GM11168 (cell line): Measurements from ENCODE around the gene CBX4.

Source experiments
- in situ Hi-C: fragments of 300-500 bp; cut with MboI; formaldehyde crosslinking; loops from one replicate; pipeline ENCODE4 v1.12.0; 2022; ENCODE audit warnings: low sequenced_read_pairs; ENCODE audit not compliant: unreplicated experiment

The CBX4 gene

DNA sequence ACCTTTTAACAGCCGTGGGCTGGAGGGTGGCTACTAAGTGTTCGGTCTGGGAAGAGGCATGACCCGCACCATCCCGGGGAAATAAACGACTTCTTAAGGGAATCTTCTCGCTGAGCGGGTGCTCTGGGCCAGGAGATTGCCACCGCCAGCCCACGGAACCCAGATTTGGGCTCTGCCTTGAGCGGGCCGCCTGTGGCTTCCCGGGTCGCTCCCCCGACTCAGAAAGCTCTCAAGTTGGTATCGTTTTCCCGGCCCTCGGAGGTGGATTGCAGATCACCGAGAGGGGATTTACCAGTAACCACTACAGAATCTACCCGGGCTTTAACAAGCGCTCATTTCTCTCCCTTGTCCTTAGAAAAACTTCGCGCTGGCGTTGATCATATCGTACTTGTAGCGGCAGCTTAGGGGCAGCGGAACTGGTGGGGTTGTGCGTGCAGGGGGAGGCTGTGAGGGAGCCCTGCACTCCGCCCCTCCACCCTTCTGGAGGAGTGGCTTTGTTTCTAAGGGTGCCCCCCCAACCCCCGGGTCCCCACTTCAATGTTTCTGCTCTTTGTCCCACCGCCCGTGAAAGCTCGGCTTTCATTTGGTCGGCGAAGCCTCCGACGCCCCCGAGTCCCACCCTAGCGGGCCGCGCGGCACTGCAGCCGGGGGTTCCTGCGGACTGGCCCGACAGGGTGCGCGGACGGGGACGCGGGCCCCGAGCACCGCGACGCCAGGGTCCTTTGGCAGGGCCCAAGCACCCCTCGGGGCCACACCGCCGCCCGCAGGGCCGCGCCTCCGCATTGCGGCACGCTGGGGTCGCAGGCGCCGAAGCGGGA is 3.6 kb upstream of the CBX4 start:
- in situ Hi-C loops, result no loop called here

DNA sequence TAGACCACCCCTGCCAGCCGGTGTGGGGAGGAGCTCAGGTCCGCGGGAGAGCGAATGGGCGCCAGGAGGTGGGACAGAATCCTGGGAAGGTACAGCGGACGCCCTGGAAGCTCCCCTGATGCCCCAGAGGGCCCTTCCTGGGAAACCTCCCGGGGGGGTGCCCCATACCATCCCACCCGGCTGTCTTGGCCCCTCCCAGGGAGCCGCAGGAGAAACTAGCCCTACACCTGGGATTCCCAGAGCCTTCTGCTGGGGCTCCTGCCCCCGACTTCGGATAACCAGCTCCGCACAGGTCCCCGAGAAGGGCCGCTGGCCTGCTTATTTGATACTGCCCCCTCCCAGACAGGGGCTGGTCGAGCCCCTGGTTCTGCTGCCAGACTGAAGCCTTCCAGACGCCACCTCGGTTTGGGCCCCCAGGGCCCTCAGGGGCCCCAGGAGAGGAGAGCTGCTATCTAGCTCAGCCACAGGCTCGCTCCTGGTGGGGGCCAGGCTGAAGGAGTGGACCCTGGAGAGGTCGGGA is 3.0 kb upstream of the CBX4 start:
- in situ Hi-C loops, result no loop called here

DNA sequence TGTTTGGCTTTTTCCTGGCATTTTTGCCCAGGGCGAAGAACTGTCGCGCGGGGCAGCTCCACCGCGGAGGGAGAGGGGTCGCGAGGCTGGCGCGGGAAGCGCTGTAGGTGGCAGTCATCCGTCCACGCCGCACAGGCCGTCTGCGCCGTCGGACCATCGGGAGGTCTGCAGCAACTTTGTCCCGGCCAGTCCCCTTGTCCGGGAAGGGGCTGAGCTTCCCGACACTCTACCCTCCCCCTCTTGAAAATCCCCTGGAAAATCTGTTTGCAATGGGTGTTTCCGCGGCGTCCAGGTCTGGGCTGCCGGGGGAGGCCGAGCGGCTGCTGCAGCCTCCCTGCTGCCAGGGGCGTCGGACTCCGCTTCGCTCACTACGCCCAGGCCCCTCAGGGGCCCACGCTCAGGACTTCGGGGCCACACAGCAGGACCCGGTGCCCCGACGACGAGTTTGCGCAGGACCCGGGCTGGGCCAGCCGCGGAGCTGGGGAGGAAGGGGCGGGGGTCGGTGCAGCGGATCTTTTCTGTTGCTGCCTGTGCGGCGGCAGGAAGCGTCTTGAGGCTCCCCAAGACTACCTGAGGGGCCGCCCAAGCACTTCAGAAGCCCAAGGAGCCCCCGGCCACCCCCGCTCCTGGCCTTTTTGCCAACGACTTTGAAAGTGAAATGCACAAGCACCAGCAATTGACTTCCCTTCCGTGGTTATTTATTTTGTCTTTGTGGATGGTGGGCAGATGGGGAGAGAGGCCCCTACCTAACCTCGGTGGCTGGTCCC is 2.3 kb upstream of the CBX4 start:
- in situ Hi-C loops, result no loop called here

DNA sequence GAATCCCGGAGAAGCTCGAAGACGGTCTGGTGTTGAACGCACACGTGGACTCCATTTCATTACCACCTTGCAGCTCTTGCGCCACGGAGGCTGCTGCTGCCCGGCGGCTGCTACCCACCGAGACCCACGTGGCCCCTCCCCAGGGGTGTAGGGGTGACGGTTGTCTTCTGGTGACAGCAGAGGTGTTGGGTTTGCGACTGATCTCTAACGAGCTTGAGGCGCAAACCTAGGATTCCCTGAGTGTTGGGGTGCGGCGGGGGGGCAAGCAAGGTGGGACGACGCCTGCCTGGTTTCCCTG is 1.7 kb upstream of the CBX4 start:
- in situ Hi-C loops, result no loop called here

DNA sequence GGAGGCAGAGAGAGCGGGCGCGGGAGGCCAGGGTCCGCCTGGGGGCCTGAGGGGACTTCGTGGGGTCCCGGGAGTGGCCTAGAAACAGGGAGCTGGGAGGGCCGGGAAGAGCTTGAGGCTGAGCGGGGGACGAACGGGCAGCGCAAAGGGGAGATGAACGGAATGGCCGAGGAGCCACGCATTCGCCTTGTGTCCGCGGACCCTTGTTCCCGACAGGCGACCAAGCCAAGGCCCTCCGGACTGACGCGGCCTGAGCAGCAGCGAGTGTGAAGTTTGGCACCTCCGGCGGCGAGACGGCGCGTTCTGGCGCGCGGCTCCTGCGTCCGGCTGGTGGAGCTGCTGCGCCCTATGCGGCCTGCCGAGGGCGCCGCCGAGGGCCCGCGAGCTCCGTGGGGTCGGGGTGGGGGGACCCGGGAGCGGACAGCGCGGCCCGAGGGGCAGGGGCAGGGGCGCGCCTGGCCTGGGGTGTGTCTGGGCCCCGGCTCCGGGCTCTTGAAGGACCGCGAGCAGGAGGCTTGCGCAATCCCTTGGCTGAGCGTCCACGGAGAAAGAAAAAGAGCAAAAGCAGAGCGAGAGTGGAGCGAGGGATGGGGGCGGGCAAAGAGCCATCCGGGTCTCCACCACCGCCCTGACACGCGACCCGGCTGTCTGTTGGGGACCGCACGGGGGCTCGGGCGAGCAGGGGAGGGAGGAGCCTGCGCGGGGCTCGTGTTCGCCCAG is 1.2 kb upstream of the CBX4 start:
- in situ Hi-C loops, result no loop called here

DNA sequence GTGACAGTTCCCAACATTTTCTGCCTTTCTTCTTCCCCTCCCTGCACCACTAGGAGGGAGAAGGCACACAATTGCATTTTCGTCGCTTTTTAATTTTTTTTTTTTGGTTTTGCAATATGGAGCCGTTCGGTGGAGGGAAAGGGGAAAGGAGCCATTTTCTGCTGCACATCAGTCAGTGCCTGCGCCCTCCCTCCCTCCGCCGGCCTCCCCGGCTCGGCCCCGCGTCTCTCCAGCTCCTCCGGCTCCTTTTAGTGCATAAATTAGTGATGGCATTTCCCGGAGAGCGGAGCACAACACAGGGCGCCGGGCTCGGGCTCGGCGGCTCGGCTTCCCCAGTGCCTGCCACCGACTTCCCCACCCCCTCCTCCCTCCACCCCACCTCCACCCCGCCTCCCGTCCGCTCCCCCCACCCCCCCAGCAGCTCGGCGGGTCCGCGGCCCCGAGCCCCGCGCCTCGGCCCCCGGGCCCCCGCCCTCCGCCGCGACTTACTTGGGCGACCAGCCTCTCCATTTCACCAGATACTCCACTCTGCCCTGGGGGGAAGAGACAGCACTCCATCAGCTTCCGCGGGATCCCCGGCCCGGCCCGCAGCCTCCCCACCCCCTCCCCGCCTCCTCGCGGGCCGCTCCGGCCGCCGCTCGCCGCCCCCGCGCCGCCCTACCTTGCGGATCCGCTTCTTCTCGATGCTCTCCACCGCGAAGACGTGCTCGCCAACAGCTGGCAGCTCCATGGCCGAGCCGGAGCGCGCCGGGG is 542 bp downstream of the CBX4 start:
- in situ Hi-C loops, result no loop called here

DNA sequence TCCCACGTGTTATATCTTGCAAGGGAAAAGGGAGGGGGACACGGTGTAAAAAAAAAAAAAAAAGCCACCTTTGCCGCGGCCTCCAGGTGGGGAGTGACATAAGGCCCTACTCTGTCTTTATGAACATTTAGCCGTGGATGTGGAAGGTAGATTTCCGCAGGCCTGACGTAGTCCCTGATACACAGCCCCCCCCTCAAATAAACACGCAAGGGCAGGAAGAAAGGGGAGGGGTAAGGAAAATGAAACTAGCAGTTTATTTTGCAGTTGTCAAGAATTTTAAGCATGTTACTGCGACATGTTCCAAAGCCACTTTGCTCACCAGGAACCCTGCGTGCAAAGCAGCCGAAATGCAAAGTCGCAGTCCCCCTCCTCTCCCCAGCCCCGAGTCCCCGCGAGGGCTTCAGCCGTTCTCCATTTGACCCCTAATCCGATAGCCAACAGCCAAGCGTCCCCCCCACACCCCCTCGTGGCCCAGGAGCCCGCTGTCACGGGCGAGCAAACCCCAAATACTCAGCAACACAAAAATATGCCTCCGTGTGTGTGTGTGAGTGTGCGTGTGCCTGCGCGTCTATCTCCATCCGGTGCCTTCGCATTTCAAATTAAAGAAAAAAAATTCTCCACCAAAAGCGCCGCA is 1.2 kb downstream of the CBX4 start:
- in situ Hi-C loops, result no loop called here

DNA sequence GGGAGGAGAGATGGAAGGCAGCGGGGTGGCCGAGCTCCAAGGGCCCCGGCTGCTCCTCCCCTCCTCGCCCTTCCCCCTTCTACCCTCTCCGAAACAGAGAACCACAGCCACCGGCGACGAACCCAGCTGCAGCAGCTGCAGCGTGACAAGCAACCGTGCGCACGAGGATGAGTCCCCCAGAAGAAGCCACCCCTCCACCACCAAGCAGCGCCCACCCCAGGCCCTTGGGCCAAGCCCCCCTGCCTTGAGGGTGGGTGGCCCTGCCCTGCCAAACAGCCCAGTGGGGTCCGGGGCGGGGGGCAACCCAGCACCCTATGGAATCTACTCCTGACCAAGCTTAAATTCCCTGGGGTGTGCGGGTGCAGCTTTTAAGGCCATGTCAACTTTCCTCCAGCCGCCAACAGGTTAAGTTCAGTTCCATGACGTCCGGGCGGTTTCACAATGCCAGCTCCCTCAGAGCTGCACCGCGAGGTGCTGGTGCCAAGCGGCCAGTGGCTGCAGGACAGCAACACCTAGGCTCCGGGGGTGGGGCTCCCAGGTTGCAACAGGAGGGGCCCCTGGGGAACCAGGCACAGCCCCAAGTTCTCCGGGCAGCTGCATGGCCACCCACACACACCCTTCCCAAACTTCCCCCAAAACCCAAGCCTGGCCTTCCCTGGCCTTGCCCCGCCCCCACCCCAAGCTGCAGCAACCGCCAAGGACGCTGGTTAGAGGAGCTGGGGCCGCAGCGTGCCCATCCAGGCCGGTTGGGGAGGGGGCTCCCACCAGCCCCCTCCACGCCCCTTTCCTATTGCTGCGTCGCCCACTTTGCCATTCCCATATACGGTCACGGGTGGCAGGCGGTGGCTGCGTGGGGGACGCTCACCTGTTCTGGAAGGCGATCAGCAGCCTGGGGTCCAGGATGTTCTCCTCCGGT is 2.0 kb downstream of the CBX4 start:
- in situ Hi-C loops, result no loop called here

DNA sequence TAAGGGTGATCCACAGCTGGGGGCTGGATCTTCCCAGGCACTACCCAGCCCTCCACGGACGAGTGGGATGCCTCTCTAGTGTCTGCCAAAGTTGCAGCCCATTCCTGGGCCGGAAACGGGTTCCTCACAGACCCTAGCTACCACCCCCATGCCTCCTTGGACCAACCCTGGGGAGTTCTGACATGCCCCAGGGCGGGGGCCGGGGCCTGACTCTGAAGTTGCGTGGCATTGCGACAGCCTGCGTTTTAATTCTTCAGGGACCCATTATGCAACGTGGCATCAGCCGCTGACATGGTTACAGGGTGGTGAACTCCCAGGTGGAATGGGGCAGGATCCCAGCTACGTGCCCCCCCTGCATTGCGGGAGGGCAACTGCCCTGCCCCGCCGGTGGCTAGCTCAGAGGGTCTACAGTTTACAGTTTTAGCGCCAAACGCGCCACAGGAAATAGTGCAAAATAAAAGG is 2.7 kb downstream of the CBX4 start:
- in situ Hi-C loops, result no loop called here

DNA sequence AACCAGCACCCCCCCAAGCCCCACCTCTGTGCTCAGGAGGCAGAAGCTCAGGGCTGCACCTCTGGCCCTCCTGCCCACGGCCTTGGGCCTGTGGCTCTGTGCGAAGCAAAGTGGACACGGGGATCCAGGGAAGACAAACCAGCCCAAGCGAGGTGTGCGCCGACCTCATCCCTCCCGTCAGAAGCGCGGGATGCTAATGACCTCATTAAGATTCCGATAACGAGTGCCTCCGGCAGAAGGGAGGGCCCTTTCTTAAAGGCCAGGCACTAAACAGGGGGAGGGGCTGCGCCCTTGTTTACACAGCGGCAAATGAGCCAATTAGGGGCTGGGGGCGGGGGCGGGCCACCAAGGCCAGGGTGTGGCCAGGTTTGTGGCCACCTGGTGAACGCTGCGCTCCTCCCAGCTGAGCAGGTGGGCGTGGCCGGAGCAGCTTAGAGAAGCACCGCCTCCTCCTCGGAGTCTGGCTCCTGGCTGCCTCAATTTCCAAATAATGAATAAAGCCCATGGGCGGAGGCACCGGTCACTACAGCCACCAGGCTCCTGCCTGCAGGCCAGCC is 3.2 kb downstream of the CBX4 start:
- in situ Hi-C loops, result no loop called here

DNA sequence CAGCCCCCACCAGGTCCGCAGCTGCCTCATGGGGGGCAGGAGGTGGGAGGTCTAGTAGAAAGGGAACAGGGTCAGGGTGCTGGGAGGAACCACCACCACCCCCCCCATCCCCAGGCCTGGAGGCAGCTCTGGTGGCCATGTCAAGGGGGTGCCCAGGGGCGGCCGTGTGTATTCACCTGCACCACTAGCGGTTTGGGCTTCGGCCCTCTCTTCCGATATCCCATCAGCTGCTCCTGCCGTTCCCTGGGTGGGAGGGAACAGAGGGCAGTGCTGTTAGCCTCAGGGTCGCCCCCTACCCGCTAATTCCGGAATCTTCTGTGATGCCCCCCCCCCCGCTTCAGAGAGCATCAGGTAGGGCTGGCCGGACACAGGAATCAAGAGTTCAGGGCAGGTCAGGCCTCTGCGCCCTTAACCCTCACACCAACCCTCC is 3.8 kb downstream of the CBX4 start:
- in situ Hi-C loops, result no loop called here

DNA sequence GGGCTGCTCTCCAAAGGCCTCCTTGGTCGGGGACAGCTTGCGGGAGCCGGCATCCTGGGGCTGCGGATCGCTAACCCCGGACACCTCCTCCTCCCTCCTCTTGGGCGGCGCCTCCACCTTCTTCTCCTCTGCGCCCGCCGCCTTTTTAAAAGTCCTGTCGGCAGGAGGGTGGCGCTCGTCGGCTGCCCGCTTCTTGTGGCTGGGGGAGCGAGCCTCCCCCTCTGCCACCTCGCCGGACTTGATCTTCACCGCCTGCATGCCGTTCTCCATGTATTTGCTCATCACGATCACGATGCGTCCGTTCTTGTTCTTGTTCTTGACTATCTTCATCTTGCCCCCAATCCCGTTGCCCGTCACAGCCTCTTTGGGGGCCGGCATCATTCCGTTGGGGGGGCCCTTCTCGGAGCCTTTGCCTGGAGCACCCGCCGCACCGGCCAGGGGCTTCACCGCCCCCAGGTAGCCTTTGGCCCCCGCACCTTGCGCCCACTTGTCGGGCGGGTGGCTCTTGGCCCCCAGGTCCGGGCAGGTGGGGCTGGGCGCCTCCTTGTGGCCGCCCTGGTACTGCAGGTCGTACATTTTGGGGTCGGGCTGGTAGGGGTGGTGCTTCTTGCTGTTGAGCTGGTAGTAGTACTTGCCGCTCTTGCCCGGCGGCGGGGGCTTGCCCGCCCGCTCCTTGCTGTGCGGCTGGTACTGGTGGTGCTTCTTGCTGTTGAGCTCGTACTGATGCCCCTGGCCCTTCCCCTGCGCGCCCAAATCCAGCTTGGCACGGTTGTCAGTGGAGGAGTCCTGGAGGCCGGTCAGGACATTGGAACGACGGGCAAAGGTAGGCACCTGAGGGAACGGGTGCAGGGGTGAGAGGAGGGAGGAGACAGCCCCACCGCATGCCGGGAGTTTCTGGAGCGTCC is 4.4 kb downstream of the CBX4 start:
- in situ Hi-C loops, result no loop called here

DNA sequence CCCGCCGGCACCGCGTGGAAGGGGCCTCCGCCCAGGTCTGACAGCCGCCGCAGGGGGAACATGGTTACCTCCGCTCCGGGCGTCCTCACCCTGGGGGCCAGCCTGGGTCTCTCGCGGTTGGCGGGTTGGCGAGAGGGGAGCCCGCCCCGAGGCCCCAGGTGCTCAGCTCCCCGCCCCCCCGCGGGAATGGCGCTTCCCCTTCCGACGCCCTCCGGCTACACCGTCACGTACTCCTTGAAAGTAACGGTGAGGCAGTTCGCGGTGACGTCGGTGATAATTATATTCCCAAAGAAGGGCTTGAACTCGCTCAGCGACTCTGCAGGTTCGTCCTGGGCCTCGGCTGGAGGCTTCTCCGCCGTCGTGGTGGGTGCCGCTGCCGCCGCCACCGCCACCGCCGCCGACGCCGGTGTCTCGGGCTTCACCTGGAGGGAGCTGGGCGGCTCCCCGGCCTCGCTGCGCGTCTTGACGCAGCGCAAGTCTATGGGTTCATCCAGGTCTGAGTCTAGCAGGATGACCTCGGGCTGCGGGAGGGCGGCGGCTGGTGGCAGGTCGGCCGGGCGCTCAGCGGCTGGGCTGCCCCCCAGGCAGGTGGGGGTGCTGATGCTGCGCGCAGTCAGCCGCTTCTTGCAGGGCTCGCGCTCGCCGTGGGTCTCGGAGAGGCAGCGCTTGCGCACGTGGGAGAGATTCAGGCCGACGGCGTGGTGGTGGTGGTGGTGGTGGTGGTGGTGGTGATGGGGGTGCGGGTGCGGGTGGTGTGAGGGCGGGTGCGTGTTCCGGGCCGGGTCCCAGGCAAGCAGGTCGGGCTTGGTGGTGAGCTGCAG is 5.3 kb downstream of the CBX4 start:
- in situ Hi-C loops, result no loop called here

DNA sequence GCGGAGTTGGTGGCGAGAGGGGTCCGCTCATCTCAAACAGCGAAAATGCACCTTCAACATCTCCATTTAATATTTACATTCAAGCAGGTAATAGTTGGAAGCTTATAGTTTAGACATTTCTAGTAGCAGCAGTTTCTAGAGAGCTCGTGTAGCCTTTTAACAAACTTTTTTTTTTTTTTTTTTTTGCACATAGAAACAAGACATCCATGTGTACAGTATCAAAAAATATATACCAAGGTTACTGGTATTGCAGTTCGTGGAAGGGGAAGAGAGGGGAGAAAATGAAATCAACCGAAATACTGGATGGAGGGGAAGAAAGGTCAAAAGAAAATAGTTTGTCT is 6.2 kb downstream of the CBX4 start:
- in situ Hi-C loops, result no loop called here

DNA sequence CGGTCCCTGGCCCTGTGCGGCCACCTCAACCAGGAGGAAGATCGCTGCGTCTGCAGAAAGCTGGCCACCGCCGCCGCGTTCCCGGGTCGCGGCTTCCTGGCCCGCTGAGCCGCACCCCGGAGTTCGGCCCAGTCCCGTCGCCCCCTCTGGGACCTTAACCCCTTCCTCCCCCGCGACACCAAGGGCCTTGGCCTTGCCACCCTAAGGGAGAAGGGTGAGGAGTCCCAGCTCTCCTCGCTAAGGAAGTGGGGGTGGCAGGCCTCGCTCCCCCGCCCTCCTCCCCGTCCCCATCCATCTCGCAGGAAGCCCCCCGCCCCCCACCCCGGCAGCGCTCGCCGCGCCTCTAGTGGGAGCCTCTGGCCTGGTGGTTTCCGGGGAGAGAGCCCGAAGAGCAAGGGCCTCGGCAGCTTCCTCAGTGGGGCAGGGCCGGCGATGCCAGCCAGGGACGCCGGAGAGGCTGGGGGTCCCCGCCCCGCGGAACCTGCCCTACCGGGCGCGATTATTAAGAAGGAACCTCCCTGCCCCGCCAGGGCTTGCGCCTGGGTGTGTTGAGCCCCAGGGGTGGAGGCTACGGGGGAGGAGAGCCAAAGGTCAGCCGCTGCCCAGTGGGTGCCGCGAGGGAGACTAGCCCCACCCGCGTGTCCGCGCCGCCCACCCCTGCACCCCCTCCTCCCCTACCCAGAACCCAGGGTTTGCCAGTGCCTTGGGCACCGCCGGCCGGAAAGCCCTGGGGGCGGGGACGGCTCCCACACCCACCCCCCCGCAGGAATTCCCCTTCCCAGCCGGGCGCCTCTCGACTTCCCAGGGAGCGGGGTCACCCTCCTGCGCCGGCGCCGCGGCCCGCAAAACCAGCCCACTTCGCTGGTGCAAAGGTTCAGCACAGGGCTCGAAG is 6.8 kb downstream of the CBX4 start:
- in situ Hi-C loops, result no loop called here
